Loucy (cell line): ENCODE data around the gene SLC26A8.
"Not testable (repeated sequence)": the region's sequence is repeated elsewhere in the genome, so short reads cannot be mapped to it uniquely, and the experiment has no call there.

ENCODE experiments used
- H2AFZ ChIP-seq: fragments of 200-600 bp; sonication (generic); 2 replicates; pipeline ENCODE4 v1.6.0; 2016; ENCODE audit warnings: antibody characterized with exemption, mild to moderate bottlenecking, low read length, moderate library complexity
- H3F3A ChIP-seq: fragments of 200-600 bp; 2 replicates; pipeline ENCODE4 v1.6.0; 2016; ENCODE audit warnings: antibody characterized with exemption, low read depth, mild to moderate bottlenecking
- H3K27me3 ChIP-seq: fragments of 200-600 bp; sonication (generic); 2 replicates; pipeline ENCODE4 v1.6.1; 2014; ENCODE audit warnings: low read length, mild to moderate bottlenecking; ENCODE audit not compliant: insufficient read depth, poor library complexity, severe bottlenecking
- H3K36me3 ChIP-seq: fragments of 200-600 bp; sonication (generic); 2 replicates; pipeline ENCODE4 v1.6.1; 2016; ENCODE audit warnings: low read length; ENCODE audit not compliant: insufficient read depth
- H3K4me1 ChIP-seq: fragments of 200-600 bp; sonication (generic); 2 replicates; pipeline ENCODE4 v1.5.1; 2014; ENCODE audit warnings: low read length, mild to moderate bottlenecking; ENCODE audit not compliant: insufficient read depth, poor library complexity, severe bottlenecking
- H3K4me2 ChIP-seq: fragments of 200-600 bp; sonication (generic); 2 replicates; pipeline ENCODE4 v1.6.0; 2014; ENCODE audit warnings: antibody characterized with exemption, low read length, low read depth, mild to moderate bottlenecking; ENCODE audit not compliant: poor library complexity, severe bottlenecking
- H3K4me3 ChIP-seq: fragments of 200-600 bp; sonication (generic); 2 replicates; pipeline ENCODE4 v1.5.1; 2014; ENCODE audit warnings: low read length, mild to moderate bottlenecking, mixed read lengths; ENCODE audit not compliant: poor library complexity, severe bottlenecking
- H3K79me2 ChIP-seq: fragments of 200-600 bp; sonication (generic); 2 replicates; pipeline ENCODE4 v1.6.1; 2014; ENCODE audit warnings: low read length; ENCODE audit not compliant: insufficient read depth
- H3K9ac ChIP-seq: fragments of 200-600 bp; sonication (generic); 2 replicates; pipeline ENCODE4 v1.6.0; 2014; ENCODE audit warnings: mild to moderate bottlenecking, low read depth, low read length, moderate library complexity; ENCODE audit not compliant: poor library complexity, severe bottlenecking
- H3K9me2 ChIP-seq: fragments of 200-600 bp; sonication (generic); replicated peaks from 2 replicates; pipeline ENCODE4 v1.6.1; 2016; ENCODE audit warnings: low read depth, low read length, mixed read lengths
- H3K9me3 ChIP-seq: fragments of 200-600 bp; sonication (generic); 2 replicates; pipeline ENCODE4 v1.6.1; 2014; ENCODE audit warnings: mild to moderate bottlenecking, antibody characterized with exemption, low read length, low read depth; ENCODE audit not compliant: insufficient read depth
- H4K20me1 ChIP-seq: fragments of 200-600 bp; sonication (generic); 2 replicates; pipeline ENCODE4 v1.6.0; 2014; ENCODE audit warnings: antibody characterized with exemption, low read length, mild to moderate bottlenecking; ENCODE audit not compliant: insufficient read depth, poor library complexity, severe bottlenecking
- EZH2phosphoT487 ChIP-seq: fragments of 200-600 bp; IDR thresholded peaks from 2 replicates; pipeline ENCODE4 v1.6.1; 2018; ENCODE audit warnings: antibody characterized with exemption, mild to moderate bottlenecking, moderate library complexity, borderline replicate concordance
- TF ChIP-seq, protein P1 (sequence below): fragments of 200-600 bp; sonication (generic); conservative IDR thresholded peaks from 2 replicates; pipeline ENCODE4 v1.5.1; 2014; ENCODE audit warnings: mild to moderate bottlenecking, antibody characterized with exemption, low read length

Gene SLC26A8

GRCh38 chr6:35980991-35981645, 43.3 kb downstream of the SLC26A8 start:
- no peak overlapping the region for H2AFZ ChIP-seq
- no peaks in the 10 kb centered on the region for H3K4me1 ChIP-seq
- H3K4me3 ChIP-seq = no peak overlapping the region
- H3K4me2 ChIP-seq = no peak overlapping the region
- H3K79me2 ChIP-seq = no peaks in the 10 kb centered on the region
- H4K20me1 ChIP-seq = no peaks in the 10 kb centered on the region
- H3F3A ChIP-seq = no peaks in the 10 kb centered on the region
- no peaks in the 10 kb centered on the region for H3K36me3 ChIP-seq
- no peaks in the 10 kb centered on the region for H3K27me3 ChIP-seq
- H3K9me2 ChIP-seq = no peaks in the 10 kb centered on the region
- no peak overlapping the region for H3K9ac ChIP-seq
- no peak for TF ChIP-seq EZH2phosphoT487
- TF ChIP-seq, protein P1, sequence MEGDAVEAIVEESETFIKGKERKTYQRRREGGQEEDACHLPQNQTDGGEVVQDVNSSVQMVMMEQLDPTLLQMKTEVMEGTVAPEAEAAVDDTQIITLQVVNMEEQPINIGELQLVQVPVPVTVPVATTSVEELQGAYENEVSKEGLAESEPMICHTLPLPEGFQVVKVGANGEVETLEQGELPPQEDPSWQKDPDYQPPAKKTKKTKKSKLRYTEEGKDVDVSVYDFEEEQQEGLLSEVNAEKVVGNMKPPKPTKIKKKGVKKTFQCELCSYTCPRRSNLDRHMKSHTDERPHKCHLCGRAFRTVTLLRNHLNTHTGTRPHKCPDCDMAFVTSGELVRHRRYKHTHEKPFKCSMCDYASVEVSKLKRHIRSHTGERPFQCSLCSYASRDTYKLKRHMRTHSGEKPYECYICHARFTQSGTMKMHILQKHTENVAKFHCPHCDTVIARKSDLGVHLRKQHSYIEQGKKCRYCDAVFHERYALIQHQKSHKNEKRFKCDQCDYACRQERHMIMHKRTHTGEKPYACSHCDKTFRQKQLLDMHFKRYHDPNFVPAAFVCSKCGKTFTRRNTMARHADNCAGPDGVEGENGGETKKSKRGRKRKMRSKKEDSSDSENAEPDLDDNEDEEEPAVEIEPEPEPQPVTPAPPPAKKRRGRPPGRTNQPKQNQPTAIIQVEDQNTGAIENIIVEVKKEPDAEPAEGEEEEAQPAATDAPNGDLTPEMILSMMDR = no peak
- H3K9me3 ChIP-seq = no peaks in the 10 kb centered on the region

DNA sequence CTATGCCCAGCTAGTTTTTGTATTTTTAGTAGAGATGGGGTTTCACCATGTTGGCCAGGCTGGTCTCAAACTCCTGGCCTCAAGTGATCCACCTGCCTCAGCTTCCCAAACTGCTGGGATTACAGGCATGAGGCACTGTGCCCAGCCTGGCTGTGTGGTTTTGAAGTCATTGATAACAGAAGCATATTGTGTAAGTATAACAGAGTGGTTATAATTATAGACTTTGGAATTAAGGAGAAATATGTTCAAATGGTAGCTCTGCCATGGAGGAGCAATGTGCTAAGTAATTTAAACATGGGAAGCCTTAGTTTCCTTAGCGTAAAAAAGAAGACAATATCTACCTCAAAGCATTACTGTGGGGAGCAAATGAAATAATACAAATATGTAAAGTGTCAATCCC, 44.3 kb downstream of the SLC26A8 start:
- not testable (repeated sequence) for H3K4me2 ChIP-seq, H3K79me2 ChIP-seq, H3K4me3 ChIP-seq, H3K9ac ChIP-seq, H3K27me3 ChIP-seq, H2AFZ ChIP-seq, H3F3A ChIP-seq, H4K20me1 ChIP-seq, H3K9me3 ChIP-seq, H3K4me1 ChIP-seq, H3K9me2 ChIP-seq, H3K36me3 ChIP-seq

DNA sequence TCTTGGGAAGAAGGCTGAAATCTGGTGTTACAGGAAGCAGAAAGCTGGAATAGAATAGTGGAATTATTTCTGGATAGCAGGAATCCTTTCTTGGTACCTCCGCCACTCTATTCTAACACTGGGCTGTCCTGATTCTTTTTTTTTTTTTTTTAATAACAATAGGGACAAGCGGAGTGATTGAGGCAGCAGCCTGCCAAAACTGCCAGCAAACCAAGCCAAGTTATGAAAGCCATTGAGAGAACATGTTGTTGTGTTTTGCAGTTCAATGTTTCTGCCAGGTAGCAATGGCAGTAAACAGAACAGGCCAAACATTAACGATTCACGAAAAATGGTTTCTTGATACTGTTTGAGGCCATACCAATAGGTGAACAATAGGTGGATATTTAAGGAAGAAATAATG, 47.1 kb downstream of the SLC26A8 start:
- no peak overlapping the region for H3K4me2 ChIP-seq
- no peaks in the 10 kb centered on the region for H3K79me2 ChIP-seq
- H3K36me3 ChIP-seq = no peaks in the 10 kb centered on the region
- TF ChIP-seq EZH2phosphoT487 = no peak
- TF ChIP-seq, protein P1 = no peak
- no peaks in the 10 kb centered on the region for H3K4me1 ChIP-seq
- H3K9me2 ChIP-seq = no peaks in the 10 kb centered on the region
- H3K9ac ChIP-seq = no peak overlapping the region
- H3F3A ChIP-seq = no peaks in the 10 kb centered on the region
- H3K4me3 ChIP-seq = no peak overlapping the region
- no peaks in the 10 kb centered on the region for H4K20me1 ChIP-seq
- H2AFZ ChIP-seq = no peak overlapping the region
- H3K27me3 ChIP-seq = no peaks in the 10 kb centered on the region
- H3K9me3 ChIP-seq = no peaks in the 10 kb centered on the region

DNA sequence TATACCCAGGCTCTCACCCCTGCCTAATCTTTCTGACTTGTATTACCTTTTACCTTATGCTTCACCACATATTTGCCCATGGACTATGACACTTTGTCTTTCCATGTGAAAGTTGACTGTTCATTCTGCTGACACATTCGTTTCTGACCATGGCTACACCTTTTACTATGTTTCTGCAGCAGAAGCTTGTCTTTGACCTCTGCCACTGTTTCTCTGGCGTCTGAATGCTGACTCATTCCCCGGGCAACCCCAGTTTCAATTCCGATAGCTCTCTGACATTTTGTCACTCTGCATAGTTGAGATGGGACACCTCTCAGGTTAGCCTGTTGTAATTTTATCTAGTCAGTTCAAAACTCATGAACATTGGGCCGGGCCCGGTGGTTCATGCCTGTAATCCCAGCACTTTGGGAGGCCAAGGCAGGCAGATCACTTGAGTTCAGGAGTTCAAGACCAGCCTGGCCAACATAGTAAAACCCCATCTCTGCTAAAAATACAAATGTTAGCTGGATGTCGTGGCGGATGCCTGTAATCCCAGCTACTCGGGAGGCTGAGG, 50.7 kb downstream of the SLC26A8 start:
- Histone ChIP-seq H3K4me2 (no peak overlapping the region), H2AFZ (no peak overlapping the region), H3K4me1 (no peaks in the 10 kb centered on the region), H3K4me3 (no peak overlapping the region), H3F3A (no peaks in the 10 kb centered on the region), H3K36me3 (no peaks in the 10 kb centered on the region), H3K27me3 (no peaks in the 10 kb centered on the region), H3K9me3 (no peaks in the 10 kb centered on the region), H4K20me1 (no peaks in the 10 kb centered on the region), H3K9ac (no peak overlapping the region), H3K9me2 (no peaks in the 10 kb centered on the region), H3K79me2 (no peaks in the 10 kb centered on the region)
- TF ChIP-seq, protein P1 = no peak
- no peak for TF ChIP-seq EZH2phosphoT487
